Kidney (tissue), 14 donors: ENCODE results near the gene TMEM121. TPM values are rescaled to one million over a fixed set of nuclear protein-coding genes. Genes with fewer than 3 reads are reported as not detected.

Source experiments
- DNase-seq, 5 donors: peaks; one replicate each; pipeline ENCODE4 v3.0.0-alpha.2; 2013 to 2020
- FAIRE-seq: peaks from 2 replicates; lab custom pipeline; 2012; peaks lifted over from hg19 to GRCh38; lab: Jason Lieb, UNC
- H3K27ac ChIP-seq, 2 donors: one replicate each; pipeline ENCODE4 v1.7.0; 2013; ENCODE audit warnings: low read depth in 2 of 2, low read length in 2 of 2, inconsistent platforms in 1 of 2
- H3K27me3 ChIP-seq: one replicate; pipeline ENCODE4 v1.7.1; 2013; ENCODE audit warnings: low read length, inconsistent platforms; ENCODE audit not compliant: control insufficient read depth, insufficient read depth
- H3K36me3 ChIP-seq, 3 donors: one replicate each; pipeline versions ENCODE4 v1.7.0 to v1.7.1; 2013; ENCODE audit warnings: low read length in 3 of 3, control low read depth in 1 of 3, inconsistent platforms in 1 of 3; ENCODE audit not compliant: insufficient read depth in 3 of 3, control insufficient read depth in 2 of 3
- H3K4me1 ChIP-seq, 3 donors: one replicate each; pipeline versions ENCODE4 v1.7.0 to v1.7.1; 2013; ENCODE audit warnings: low read length in 3 of 3, inconsistent platforms in 1 of 3, low read depth in 1 of 3; ENCODE audit not compliant: control insufficient read depth in 2 of 3, insufficient read depth in 2 of 3
- H3K4me3 ChIP-seq, 3 donors: one replicate each; pipeline versions ENCODE4 v1.7.0 to v1.8.1; 2013; ENCODE audit warnings: low read length in 3 of 3, control low read depth in 1 of 3, inconsistent platforms in 1 of 3
- H3K9ac ChIP-seq, 3 donors: one replicate each; pipeline versions ENCODE4 v1.7.0 to v1.7.1; 2013; ENCODE audit warnings: low read length in 3 of 3, control low read depth in 1 of 3, inconsistent platforms in 1 of 3
- H3K9me3 ChIP-seq, 3 donors: one replicate each; pipeline versions ENCODE4 v1.7.0 to v1.7.1; 2013; ENCODE audit warnings: low read length in 3 of 3, control low read depth in 1 of 3, inconsistent platforms in 1 of 3; ENCODE audit not compliant: control insufficient read depth in 2 of 3, insufficient read depth in 1 of 3
- intact Hi-C: fragments of 100-400 bp; cut with DNase I; formaldehyde crosslinking; loops from one replicate; pipeline ENCODE4 v1.11.1; 2022
- polyA plus RNA-seq: library from polyadenylated mRNA; stranded (reverse); fragments of 350-450 nt; fragmentation: Illumina TruSeq; extraction: RNeasy Lipid Tissue Mini Kit (QIAGEN cat#74804); gene quantifications from one replicate; pipeline ENCODE4 v1.2.3, GENCODE V29; 2014; ENCODE audit warnings: low read depth, low replicate concordance; ENCODE audit not compliant: insufficient read depth
- total RNA-seq: library from RNA; stranded (reverse); fragmentation: NEBNext Ultra II Directional; extraction: Animal tissue kit (Norgen Biotek cat#: 25700); gene quantifications from one replicate; pipeline ENCODE4 v1.2.1, GENCODE V29; 2021
- TF ChIP-seq, protein P1 (sequence below): IDR thresholded peaks from 3 replicates; pipeline ENCODE4 v1.5.1; 2012; ENCODE audit warnings: mild to moderate bottlenecking, moderate library complexity, borderline replicate concordance; ENCODE audit not compliant: insufficient read depth; ENCODE audit errors: extremely low read depth
- donor health status: control.
- donor health status: control.
- donor health status: control.
- donor health status: control.
- donor health status: control.
- donor health status: DM: yes; HTN: yes; CAD: no.
- donor health status: Normal renal cell carcinoma (clear cell type).

Gene TMEM121
- total and polyA plus RNA-seq, 2 donors from 2014 or later = 3.1 to 4.1 TPM

GRCh38 chr14:105534586-105534985 lies 8.2 kb downstream of the TMEM121 start:
- FAIRE-seq = no peak
- no peak overlapping the region for H3K9ac ChIP-seq
- no peaks in the 10 kb centered on the region for H3K27me3 ChIP-seq
- TF ChIP-seq, protein P1, sequence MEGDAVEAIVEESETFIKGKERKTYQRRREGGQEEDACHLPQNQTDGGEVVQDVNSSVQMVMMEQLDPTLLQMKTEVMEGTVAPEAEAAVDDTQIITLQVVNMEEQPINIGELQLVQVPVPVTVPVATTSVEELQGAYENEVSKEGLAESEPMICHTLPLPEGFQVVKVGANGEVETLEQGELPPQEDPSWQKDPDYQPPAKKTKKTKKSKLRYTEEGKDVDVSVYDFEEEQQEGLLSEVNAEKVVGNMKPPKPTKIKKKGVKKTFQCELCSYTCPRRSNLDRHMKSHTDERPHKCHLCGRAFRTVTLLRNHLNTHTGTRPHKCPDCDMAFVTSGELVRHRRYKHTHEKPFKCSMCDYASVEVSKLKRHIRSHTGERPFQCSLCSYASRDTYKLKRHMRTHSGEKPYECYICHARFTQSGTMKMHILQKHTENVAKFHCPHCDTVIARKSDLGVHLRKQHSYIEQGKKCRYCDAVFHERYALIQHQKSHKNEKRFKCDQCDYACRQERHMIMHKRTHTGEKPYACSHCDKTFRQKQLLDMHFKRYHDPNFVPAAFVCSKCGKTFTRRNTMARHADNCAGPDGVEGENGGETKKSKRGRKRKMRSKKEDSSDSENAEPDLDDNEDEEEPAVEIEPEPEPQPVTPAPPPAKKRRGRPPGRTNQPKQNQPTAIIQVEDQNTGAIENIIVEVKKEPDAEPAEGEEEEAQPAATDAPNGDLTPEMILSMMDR = no peak
- H3K9me3 ChIP-seq = no peaks in the 10 kb centered on the region
- H3K36me3 ChIP-seq = no peaks in the 10 kb centered on the region
- H3K27ac ChIP-seq = no peak overlapping the region
- no peak for DNase-seq
- intact Hi-C loops = no loop called here
- no peak overlapping the region for H3K4me3 ChIP-seq
- no peaks in the 10 kb centered on the region for H3K4me1 ChIP-seq

DNA sequence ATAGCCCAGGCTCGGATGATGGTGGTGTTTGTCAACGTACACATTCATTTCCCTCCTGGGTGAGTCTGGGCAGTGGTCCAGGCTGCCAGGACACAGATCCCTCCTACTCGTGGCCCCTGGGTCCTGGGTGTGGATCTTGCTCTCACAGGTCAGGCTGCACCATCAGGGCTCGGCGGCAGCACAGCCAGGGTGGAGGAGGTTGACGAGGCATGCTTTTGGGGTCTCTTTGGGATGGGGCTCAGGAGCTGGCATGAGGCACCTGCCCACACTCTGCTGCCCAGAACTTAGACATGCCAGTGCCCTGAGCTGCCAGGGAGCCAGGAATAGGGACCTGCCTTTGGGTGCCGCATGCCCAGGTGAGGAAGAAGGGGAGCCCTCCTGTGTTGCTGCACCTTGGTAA lies 9.7 kb downstream of the TMEM121 start:
- Histone ChIP-seq H3K9ac (no peak overlapping the region), H3K4me3 (no peak overlapping the region), H3K9me3 (no peaks in the 10 kb centered on the region), H3K27me3 (no peaks in the 10 kb centered on the region), H3K36me3 (no peaks in the 10 kb centered on the region), H3K4me1 (no peaks in the 10 kb centered on the region), H3K27ac (no peak overlapping the region)
- DNase-seq (no peak), FAIRE-seq (no peak)
- TF ChIP-seq, protein P1 = no peak
- intact Hi-C loops = no loop called here

DNA sequence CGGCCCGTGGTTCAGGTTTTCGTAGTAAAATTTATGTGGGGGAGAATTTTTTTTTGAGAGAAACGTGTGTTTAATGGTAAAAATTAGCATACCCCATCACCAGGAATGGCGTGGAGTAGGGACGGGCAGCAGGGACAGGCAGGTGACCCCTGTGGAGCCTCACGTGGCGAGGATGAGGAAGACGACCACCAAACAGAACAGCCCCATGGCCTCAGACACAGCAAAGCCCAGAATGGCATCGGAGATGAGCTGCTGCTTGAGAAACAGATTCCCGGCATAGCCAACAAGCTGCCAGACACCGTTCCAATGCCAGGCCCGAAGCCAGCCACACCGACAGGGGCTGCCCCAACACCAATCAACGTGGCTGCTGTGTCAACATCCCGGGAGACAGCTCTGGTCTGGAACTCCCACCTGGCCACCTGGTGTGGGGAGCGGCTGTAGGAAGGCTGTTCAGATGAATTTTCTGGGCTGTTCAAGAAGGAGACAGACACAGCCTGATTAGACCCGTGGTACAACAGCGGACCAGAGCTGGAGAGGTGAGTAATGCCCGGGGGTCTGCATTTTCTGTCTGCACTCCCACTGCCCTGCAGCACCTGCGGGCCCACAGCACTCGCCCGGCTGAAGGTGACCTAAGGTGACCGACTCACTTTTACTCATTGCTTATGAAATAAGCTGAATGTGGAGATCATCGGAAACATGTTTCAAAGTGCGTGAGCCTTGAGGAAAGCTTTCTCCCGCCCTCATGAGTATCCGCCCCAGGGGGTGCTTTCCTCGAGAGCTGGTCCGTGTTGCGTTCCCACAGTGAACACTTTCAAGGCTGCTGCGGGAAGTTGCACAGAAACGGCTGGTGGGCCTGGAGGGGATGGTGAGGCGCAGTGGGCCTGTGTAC lies 10.6 kb downstream of the TMEM121 start:
- Histone ChIP-seq H3K27me3 (no peaks in the 10 kb centered on the region), H3K4me3 (no peak overlapping the region), H3K36me3 (no peaks in the 10 kb centered on the region), H3K4me1 (no peaks in the 10 kb centered on the region), H3K9ac (no peak overlapping the region), H3K27ac (no peak overlapping the region), H3K9me3 (no peaks in the 10 kb centered on the region)
- peak in 1 of 5 donors; percentile 10 for DNase-seq
- no peak for FAIRE-seq
- TF ChIP-seq, protein P1 = no peak
- intact Hi-C loops = no loop called here
